NCI-H345 (cell line): Measurements from ENCODE around the gene OR8A1.
"Not testable (repeated sequence)": the region's sequence is repeated elsewhere in the genome, so short reads cannot be mapped to it uniquely, and the experiment has no call there.

Experiments
- DNase-seq: peaks from one replicate; lab custom pipeline; 2025; lab: John Stamatoyannopoulos, UW

Gene OR8A1

GRCh38 chr11:124595302-124595701 lies 25.5 kb downstream of the OR8A1 start:
- DNase-seq = no peak

- no peak for DNase-seq
These were observed 27.8 kb downstream of the OR8A1 start for GRCh38 chr11:124597626-124598025.

- DNase-seq = no peak
These were observed 31.0 kb downstream of the OR8A1 start for GRCh38 chr11:124600621-124601320.

- no peak for DNase-seq
These were observed 32.4 kb downstream of the OR8A1 start for GRCh38 chr11:124602193-124602592.

GRCh38 chr11:124602723-124603122 lies 32.9 kb downstream of the OR8A1 start:
- DNase-seq = not testable (repeated sequence)

GRCh38 chr11:124605719-124606118 lies 35.9 kb downstream of the OR8A1 start:
- DNase-seq = no peak

GRCh38 chr11:124608147-124608546 lies 38.4 kb downstream of the OR8A1 start:
- no peak for DNase-seq

GRCh38 chr11:124610295-124610694 lies 40.5 kb downstream of the OR8A1 start:
- no peak for DNase-seq

GRCh38 chr11:124611064-124611463 lies 41.3 kb downstream of the OR8A1 start, which contains the start of gene PANX3:
TSS of gene PANX3 (plus strand) at chr11:124611428. CDS start at chr11:124611557, 129 bp downstream.
- no peak for DNase-seq

GRCh38 chr11:124612045-124612444 lies 42.2 kb downstream of the OR8A1 start:
- peak; percentile 51 for DNase-seq

GRCh38 chr11:124612567-124613246 lies 42.9 kb downstream of the OR8A1 start:
- DNase-seq = no peak

- no peak for DNase-seq
These were observed 49.1 kb downstream of the OR8A1 start for GRCh38 chr11:124618863-124619262.
